A673 (cell line): ENCODE results near the gene PLA2G15. TPM values are rescaled to one million over a fixed set of nuclear protein-coding genes. Genes with fewer than 3 reads are reported as not detected.

Experiments used
- BruUV-seq: library from RNA; stranded (reverse); fragments of 400-500 nt; replicated peaks from 2 replicates; lab custom pipeline; 2021; lab: Mats Ljungman, UMichigan
- CTCF ChIA-PET: fragments of 300-600 bp; sonication (Branson Sonifier 250); formaldehyde crosslinking; loops from one replicate; lab custom pipeline; 2022; ENCODE audit warnings: antibody characterized with exemption; lab: Charles Lee
- POLR2A ChIA-PET: fragments of 300-600 bp; sonication (Branson Sonifier 250); formaldehyde crosslinking; loops from one replicate; lab custom pipeline; 2022; ENCODE audit warnings: antibody characterized with exemption; ENCODE audit not compliant: low non-redundant PET; lab: Charles Lee
- DNase-seq: peaks from one replicate; pipeline ENCODE4 v3.0.0-alpha.2; 2015; ENCODE audit warnings: low spot score
- H3K27ac ChIP-seq: fragments of 200-600 bp; sonication (generic); 2 replicates; pipeline ENCODE4 v1.5.1; 2016; ENCODE audit warnings: mixed run types, low read depth, mild to moderate bottlenecking, mixed read lengths, antibody characterized with exemption, low read length; ENCODE audit not compliant: poor library complexity, severe bottlenecking
- H3K27me3 ChIP-seq: fragments of 200-600 bp; sonication (generic); replicated peaks from 2 replicates; pipeline ENCODE4 v1.6.1; 2017; ENCODE audit warnings: mixed run types, low read depth, mild to moderate bottlenecking, mixed read lengths, antibody characterized with exemption, low read length; ENCODE audit not compliant: insufficient read depth, poor library complexity
- H3K36me3 ChIP-seq: fragments of 200-600 bp; sonication (generic); 2 replicates; pipeline ENCODE4 v1.6.1; 2016; ENCODE audit warnings: mixed run types, mild to moderate bottlenecking, mixed read lengths, antibody characterized with exemption, low read length; ENCODE audit not compliant: insufficient read depth, poor library complexity, severe bottlenecking
- H3K4me1 ChIP-seq: fragments of 200-600 bp; sonication (generic); 2 replicates; pipeline ENCODE4 v1.6.1; 2017; ENCODE audit warnings: mixed run types, mild to moderate bottlenecking, mixed read lengths, antibody characterized with exemption, low read length; ENCODE audit not compliant: insufficient read depth, poor library complexity, severe bottlenecking
- H3K4me3 ChIP-seq: fragments of 200-600 bp; sonication (generic); 2 replicates; pipeline ENCODE4 v1.5.1; 2016; ENCODE audit warnings: low read depth, mixed run types, mild to moderate bottlenecking, mixed read lengths, low read length; ENCODE audit not compliant: poor library complexity, severe bottlenecking
- H3K9me3 ChIP-seq: fragments of 200-600 bp; sonication (generic); 2 replicates; pipeline ENCODE4 v1.6.1; 2016; ENCODE audit warnings: mixed run types, low read depth, mild to moderate bottlenecking, mixed read lengths, antibody characterized with exemption, low read length; ENCODE audit not compliant: poor library complexity, severe bottlenecking
- CTCF ChIP-seq: fragments of 300-800, 200-600 bp; sonication (generic); conservative IDR thresholded peaks from 2 replicates; pipeline ENCODE4 v1.5.1; 2017; ENCODE audit warnings: low read depth, mild to moderate bottlenecking, antibody characterized with exemption, low read length, moderate library complexity, mixed read lengths
- EZH2 ChIP-seq: fragments of 200-600 bp; sonication (generic); IDR thresholded peaks from 2 replicates; pipeline ENCODE4 v1.6.1; 2017; ENCODE audit warnings: borderline replicate concordance, low read depth, mild to moderate bottlenecking, mixed read lengths, antibody characterized with exemption, low read length; ENCODE audit not compliant: poor library complexity, severe bottlenecking
- intact Hi-C: fragments of 100-400 bp; cut with micrococcal nuclease; formaldehyde crosslinking; loops from one replicate; pipeline ENCODE4 v1.10.0; 2022; ENCODE audit not compliant: unreplicated experiment
- total RNA-seq: library from RNA; stranded (reverse); gene quantifications from 2 replicates; pipeline ENCODE4 v1.2.3, GENCODE V29; 2021

PLA2G15 gene
- total RNA-seq, 1 experiment from 2014 or later: 8.1 TPM

GRCh38 chr16:68283346-68283745, 38.2 kb downstream of the PLA2G15 start:
- Histone ChIP-seq H3K27me3 (no peaks in the 10 kb centered on the region), H3K9me3 (no peaks in the 10 kb centered on the region), H3K27ac (no peak overlapping the region), H3K36me3 (peaks cover 12% of the 10 kb centered on the region), H3K4me1 (no peaks in the 10 kb centered on the region), H3K4me3 (no peak overlapping the region)
- no peak for TF ChIP-seq EZH2
- TF ChIP-seq CTCF: no peak
- intact Hi-C loops: no loop called here
- DNase-seq: no peak
- BruUV-seq: no TSS peak
- CTCF ChIA-PET: no interaction called here
- POLR2A ChIA-PET: no interaction called here

- no peak for DNase-seq
- Histone ChIP-seq H3K4me1 (no peaks in the 10 kb centered on the region), H3K27ac (no peak overlapping the region), H3K27me3 (no peaks in the 10 kb centered on the region), H3K36me3 (peaks cover 12% of the 10 kb centered on the region), H3K4me3 (no peak overlapping the region), H3K9me3 (no peaks in the 10 kb centered on the region)
- intact Hi-C loops: no loop called here
- ChIA-PET POLR2A (interaction anchor here (0.6 kb wide), 1 partner anchor 374 kb away, joined by 4 read pairs; no protein-coding TSS in a partner anchor), CTCF (no interaction called here)
- no TSS peak for BruUV-seq
- TF ChIP-seq EZH2 (no peak), CTCF (no peak)
These were observed 38.8 kb downstream of the PLA2G15 start for GRCh38 chr16:68283801-68284598.

- no peak overlapping the region for H3K4me3 ChIP-seq
- TF ChIP-seq CTCF (no peak), EZH2 (no peak)
- no peak for DNase-seq
- peaks cover 8% of the 10 kb centered on the region for H3K4me1 ChIP-seq
- no TSS peak for BruUV-seq
- H3K27ac ChIP-seq: no peak overlapping the region
- H3K36me3 ChIP-seq: peaks cover 12% of the 10 kb centered on the region
- no peaks in the 10 kb centered on the region for H3K27me3 ChIP-seq
- CTCF ChIA-PET: no interaction called here
- no peaks in the 10 kb centered on the region for H3K9me3 ChIP-seq
- intact Hi-C loops: no loop called here
- POLR2A ChIA-PET: no interaction called here
These were observed 39.7 kb downstream of the PLA2G15 start for GRCh38 chr16:68284847-68285246.
